Measurements from ENCODE around the gene MAFB.
A peak's percentile ranks its signal among the peaks of the same experiment; 100 is the strongest.
"Not testable (repeated sequence)": the region's sequence is repeated elsewhere in the genome, so short reads cannot be mapped to it uniquely, and the experiment has no call there.

Gene MAFB

DNA sequence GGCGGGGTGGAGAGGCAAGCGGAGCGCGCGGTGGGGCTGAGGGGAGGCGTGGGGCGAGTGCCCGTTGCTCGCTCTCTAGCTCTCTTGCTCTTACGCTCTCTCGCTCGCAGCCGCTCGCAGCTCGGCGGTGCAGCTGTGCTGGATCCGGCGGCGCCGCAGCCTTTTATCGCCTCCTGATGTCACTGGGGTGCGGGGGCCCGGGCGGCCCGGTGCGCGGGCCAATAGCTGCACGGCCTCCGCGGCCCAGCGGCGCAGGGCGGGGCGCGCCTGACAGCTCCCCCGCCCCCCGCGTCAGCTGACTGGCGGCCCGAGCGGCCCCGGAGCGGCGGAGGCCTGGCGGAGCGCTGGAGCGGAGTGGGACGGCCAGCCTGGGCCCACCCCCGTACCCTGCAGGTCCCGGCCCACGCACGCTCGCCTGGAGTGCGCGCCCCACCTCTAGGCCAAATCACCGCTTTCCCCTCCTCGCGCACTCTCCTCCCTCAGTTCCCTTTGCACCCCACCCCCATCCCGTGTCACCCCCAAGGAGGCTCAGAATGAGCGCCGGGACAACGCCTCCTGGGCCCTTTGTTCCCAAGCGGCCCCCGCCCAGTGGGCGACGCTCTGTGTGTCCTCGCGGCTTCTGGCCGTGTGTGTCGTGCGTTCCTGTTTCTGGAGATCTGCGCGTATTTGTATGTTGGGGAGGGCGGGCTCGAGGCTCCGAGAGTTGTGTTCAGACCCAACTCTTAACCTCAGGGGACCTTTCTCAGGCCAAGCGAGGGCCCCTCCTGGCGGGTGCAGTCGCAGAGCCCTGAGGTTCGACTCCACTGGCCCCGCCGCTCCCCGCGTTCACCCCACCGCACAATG is at the start of gene MAFB:
Gene MAFB (minus strand): TSS at position 137 of the 843 bp plus-strand sequence. CDS start 386 bp downstream, outside the sequence.
- DNase-seq (ENCODE audit: low read depth in 2 of 2): peak; percentile 79 to 81

DNA sequence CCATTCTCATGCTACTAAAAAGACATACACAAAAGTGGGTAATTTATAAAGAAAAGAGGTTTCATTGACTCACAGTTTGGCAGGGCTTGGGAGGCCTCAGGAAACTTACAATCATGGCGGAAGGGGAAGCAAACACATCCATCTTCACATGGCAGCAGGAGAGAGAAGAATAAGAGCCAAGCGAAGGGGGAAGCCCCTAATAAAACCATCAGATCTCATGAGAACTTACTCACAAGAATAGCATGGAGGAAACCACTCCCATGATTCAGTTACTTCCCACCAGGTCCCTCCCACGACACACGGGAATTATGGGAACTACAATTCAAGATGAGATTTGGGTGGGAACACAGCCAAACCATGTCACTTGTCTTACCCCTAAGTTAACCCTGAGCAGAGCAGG is 47.4 kb upstream of the MAFB start:
- not testable (repeated sequence) for DNase-seq (ENCODE audit: low read depth in 2 of 2)

DNA sequence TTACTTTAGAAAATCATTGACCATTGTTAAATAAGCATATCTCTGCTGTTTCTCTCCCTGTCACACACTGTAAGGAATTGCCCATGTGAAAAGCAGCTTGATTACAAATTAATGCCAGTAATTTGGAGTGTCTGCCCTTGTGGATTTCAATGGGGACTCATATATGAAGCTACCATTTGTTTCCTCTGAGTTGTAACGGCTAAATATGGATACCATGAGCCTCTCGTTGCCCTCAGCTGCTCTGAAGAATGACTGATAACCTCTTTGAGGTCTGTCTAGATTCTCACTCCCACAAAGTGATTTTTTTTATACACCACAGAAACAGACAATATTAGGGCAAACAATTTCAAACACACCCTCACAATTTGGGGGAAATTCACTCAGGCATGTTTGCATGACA is 40.0 kb upstream of the MAFB start:
- no peak for DNase-seq (ENCODE audit: low read depth in 2 of 2)

DNA sequence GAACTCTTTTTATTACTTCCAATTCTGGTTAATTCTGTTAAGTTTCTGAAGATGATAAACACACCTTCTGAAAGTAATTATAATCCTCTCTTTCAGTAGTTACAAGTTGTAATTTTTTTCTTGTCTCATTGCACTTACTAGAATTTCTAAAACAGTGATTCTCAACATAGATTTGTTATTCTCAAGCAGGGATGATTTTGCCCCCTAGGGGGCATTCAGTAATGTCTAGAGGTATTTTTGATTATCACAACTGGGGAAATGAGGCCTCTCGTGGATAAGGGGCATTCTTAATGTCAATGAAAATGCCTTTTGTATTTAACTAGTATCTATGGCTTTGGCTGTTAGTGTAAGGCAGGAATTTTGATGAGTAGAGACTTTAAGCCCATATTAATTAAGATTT is 39.4 kb upstream of the MAFB start:
- no peak for DNase-seq (ENCODE audit: low read depth in 2 of 2)

DNA sequence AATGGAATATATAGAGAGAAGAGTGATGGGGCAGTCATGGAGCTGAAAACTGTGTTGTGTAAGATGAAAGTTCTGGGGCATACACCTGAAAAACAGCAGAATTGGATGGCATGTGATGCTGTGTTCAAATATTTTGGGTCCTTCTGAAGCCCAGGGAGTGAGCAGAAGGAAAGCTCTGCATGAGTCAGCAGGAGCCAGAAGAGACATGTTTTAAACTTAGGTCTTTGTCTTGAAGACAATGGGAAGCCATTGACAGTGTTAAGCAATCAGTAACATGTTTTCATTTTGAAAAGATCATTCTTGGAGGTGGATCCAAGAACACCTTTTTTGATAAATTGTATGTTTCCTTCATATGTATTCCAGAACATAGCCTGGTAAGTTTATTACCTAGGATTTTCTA is 38.9 kb upstream of the MAFB start:
- no peak for DNase-seq (ENCODE audit: low read depth in 2 of 2)

DNA sequence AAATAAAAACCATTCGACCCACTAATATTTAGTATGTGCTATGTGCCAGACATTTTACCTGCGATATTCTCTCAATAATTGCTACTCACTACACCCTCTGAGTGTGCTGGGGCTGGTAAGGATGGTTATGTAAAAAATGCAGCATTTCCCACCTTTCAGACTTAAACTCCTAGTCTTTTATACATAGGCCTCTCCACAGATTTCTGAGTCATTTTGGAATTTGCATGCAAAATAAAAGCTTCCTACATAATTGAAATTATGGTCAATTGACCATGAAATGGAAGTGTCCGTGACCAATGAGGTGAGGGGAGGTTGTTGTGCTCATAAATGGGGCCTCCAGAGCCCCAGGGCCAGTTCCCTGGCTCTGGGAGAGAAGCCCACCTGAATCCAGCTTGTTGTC is 37.7 kb upstream of the MAFB start:
- no peak for DNase-seq (ENCODE audit: low read depth in 2 of 2)

DNA sequence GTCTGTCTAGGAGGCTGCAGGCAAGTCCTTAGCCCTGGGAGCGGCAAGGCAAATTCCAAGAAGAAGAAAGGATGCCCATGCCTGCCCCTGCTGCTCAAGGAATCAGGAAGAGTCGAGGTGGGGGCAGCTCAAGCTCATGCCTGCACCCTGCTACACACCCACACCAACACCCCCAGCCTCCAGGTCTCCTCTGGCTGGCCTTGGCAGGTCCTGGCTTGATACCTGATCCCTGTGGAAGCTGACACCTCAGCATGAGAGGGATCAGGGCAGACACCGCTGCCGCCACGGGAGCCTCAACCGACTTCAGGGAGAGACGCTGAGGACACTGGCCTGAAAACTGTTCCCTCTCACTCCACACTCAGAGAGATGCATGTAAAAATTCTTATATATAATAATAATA is 35.5 kb upstream of the MAFB start:
- DNase-seq (ENCODE audit: low read depth in 2 of 2): no peak

DNA sequence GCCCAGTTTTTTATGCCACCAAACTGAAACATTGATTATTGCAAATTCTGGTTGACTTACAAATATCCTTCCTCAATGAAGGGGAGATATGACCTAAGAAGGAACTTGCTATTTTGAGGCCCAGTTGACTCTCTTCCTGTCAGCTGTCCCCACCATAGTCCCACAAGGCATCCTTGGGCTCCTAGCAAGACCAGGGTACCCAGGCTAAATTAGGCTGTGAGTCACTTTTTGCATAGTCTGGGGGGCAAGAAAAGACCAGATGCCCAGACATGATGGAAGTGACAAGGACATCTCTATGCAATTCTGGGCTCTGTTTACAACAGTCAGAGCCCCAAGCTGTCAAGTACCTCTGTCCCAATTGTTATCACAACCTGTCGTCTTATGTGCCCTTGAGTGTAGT is 31.8 kb upstream of the MAFB start:
- DNase-seq (ENCODE audit: low read depth in 2 of 2): no peak

DNA sequence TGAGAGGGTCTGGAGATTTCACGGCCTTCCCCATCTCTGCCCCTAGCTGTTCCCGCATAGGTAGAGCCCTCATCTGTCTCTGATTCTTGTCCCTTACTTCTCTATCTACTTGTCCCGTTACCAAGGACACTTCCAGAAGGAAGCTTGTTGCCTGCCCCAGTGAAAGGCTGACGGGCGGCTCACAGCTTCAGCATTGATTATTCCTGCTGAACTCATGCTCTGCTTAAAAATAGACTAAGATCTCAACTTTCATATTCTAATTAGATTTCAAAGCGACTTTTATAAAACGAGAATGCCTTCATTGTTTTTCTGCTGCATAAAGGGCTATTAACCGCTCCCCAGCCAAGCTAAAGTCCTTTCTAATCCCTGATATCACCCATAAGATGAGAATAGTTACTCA is 31.1 kb upstream of the MAFB start:
- no peak for DNase-seq (ENCODE audit: low read depth in 2 of 2)

DNA sequence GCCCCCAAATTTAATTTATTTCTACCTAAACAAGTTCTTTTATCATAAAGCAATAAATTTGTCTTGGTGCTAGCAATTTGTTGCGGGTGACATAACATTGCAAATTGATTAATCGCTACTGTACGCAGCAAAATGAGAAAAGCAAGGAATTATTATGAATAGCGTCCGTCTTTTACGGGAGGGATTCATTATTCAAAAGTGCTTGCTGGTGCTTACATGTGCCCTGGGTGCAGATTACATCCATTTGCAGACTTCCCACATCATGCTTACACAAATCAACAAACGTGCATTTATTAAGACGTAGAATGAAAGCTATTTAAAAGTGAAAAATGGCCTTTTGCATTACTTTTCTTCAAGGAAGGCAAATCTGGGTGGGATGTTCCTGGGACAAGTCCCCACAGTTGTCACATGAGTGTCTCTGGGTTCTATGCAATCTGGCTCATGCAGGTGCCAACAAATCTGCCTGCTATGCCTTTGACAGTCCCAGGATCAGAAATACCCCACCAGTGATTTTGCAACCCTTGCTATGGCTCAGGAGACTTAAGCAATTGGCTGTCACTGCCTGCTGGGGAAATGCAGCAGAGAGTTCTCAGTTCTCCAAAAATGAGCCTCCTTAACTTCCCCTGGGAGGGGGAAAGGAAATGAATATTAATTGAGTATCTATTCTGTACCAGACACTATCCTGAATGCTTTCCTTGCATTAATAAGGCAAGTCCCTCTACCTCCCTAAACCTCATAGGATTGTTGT is 30.1 kb upstream of the MAFB start:
- no peak for DNase-seq (ENCODE audit: low read depth in 2 of 2)

DNA sequence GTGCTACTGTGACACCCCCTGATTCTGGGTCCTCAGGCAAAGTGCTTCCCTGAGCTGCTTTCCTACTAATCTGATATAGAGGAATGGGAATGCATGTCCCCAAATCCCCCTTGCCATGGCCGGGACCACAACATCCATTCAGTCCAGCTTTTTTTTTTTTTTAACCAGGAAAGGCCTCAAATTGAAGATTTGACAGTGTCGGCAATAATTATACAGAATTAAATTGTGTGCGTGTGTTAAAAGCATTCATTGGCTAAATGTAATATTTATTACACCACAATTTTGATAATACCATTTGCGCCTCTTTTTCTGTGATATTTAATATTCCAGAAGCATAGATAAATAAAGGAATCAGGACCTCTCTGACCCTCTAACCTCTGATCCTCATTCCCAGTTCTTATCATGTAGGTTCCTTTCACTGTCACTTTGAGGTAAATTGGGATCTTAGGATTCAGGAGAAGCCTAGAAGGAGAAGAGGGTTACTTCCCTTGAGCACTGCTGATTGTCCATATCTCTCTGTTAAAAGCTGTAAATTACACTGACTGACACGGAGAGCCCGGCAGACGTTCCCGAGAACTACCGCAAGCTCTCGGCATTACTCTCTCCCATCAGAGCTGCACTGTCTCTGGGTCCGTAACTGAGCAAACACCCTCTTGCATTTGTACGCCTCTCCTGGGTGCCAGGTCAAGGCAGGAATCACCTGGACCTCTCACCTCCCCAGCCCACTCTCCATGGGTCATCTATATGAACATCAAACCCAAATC is 29.4 kb upstream of the MAFB start:
- no peak for DNase-seq (ENCODE audit: low read depth in 2 of 2)

DNA sequence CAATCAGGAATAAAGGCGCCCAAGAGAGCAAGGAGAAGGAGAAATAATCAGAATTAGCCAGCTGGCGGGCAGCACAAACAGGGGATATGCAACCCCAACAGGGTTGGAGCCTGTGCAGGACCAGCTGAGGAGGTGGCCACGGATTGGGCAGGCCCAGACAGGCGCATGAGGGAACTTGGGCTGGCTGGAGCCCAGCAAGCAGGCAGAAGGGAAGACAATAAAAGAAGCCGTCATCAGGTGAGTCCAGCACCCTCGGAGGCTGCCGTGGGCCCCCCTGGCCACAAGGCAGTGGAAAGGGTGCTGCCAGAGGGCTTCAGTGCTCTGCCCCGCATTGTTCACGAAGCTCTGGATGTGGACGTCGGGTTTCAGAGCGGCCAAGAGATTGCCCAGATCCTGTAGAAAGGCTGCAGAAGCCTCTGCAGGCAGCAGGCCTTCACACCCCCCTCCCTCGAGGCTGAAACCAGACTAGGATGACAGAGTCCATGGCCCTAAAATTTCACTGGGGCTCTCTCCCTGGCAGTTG is 28.4 kb upstream of the MAFB start:
- DNase-seq (ENCODE audit: low read depth in 2 of 2): no peak

DNA sequence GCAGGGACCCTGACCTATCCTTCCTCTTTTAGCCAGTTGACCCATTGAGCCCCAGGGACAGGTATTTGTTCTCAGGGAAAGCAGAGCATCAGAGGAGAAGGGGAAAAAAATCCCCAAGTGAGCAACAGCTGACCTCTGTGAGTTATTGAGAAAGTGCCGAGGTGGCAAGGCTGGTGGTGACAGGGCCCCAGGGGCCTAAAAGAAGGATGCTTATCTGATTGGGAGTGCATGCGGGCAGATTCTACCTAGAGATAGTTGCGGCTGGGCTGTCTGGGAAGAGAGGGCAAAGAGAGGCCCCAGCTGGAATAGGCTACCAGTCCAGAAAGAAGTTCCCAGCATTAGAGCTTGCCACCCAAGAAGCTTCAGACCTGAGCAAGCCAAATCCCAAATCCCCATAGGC is 26.5 kb upstream of the MAFB start:
- DNase-seq (ENCODE audit: low read depth in 2 of 2): no peak

DNA sequence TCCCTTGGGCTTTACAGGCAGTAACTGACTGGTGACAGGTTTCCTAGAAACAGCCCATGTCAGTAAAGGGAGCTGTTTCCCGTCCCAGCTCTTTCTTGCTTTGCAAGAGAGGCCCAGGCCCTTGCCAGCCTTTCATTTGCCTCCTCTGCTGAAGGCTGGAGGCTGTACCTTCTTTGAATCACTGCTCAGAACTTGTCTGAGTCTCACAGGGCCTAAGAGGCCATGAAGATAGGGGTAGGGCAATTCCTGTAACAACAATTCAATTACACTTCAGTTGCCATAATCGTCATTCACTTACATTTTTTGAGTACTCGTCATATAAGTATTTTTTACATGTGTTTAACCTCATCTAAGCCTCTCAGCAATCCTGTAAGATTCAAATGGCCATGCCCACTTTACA is 25.9 kb upstream of the MAFB start:
- no peak for DNase-seq (ENCODE audit: low read depth in 2 of 2)

DNA sequence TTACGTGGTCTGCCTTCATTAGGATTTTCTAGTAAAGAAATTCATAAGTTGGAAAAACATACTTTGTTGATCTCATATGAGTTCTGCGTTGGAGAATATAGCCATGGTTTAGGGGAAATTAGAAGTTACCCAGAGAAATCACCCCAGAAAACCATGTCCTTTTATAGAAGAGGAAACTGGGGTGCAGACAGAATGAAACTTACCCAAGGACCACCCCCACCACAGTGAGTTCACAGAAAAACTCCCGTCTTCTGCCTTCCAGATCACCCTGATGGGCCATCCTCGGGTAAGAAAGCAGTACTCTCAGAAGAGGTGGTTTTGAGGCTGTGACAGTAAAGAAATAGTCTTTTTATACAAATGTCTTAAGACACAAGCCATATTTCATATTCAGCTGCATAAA is 25.1 kb upstream of the MAFB start:
- no peak for DNase-seq (ENCODE audit: low read depth in 2 of 2)

DNA sequence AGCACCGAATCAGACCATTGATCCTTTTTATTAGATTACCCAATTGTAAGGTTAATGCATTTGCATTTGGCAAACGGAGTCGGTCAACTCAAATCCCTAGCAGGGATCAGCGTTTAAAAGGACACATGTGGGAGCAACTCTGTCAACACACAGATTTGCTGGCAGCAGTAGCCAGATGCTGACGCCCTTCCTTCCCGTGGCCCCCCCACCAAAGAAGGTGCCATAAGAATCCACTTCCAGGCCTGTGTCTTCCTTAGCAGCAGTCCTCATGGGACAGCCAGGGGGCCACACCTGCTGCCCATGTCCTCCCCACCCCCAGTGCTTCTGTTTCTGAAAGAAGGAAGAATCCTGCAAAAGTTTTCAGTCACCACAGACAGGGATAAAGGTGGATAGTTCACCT is 24.5 kb upstream of the MAFB start:
- DNase-seq (ENCODE audit: low read depth in 2 of 2): no peak

DNA sequence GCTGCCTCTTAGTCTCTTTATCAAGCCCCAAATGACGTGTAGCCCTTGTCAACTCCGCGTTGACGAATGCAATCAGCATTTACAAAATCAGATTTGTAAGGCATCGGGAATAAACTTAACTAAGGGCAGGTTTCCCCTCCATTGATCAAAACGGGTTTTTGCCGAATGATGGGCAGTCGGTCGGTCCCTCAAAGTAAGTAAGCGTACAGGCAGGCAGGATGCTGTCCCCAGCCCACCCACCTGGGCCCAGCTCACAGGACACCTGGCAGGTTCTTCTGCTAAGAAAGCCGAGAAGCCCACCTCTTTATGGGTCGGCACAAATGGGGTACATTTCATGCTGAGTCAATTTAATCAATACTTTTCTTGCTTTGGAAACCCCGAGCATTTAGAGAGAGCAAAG is 22.0 kb upstream of the MAFB start:
- DNase-seq (ENCODE audit: low read depth in 2 of 2): no peak

DNA sequence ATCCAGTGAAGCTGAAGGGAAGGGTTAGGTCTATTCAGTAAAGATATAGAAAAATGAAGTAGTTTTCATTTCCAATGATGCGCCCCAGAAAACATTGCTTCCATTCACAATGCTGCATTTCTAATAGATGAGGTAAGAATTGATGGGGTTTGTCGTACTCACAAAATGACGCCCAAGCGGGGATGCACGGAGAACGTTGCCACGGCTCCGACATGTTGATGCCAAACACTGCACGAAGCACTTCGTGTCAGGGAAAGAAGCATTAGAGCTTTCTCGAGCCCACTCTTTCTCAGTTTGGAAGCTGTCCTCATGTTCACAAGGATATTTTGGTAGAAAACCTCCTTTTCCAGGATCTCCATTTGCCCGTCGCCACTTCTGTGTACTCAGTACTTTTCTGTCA is 21.6 kb upstream of the MAFB start:
- DNase-seq (ENCODE audit: low read depth in 2 of 2): no peak

DNA sequence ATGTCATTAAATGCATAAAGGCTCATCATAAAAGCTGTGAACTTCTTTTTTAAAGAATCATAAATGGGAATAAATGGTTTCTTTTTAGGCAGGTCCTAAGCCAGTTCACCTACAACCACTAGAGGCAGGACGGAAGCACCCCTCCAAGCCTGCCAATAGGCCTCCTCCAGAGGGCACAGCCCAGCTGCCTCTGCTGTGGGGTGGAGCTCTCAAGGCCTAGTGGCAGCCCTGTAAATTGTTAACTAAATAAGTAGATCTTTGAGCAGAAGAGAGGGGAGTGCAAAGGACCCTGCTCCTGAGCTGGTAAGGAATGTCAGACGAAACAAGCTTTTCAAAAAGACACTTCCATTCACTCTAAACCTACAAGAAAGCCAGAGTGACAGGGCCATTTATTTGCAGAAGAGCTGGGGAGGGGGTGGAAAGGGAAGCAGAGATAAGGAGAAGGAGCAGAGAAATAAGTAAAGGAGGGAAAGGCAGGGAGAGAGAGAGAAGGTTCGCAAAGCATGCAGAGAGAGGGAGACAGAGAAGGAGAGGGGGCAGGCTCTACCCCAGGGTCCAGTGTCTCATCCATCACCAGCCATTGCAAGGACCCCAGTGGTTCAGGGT is 18.0 kb upstream of the MAFB start:
- DNase-seq (ENCODE audit: low read depth in 2 of 2): no peak

DNA sequence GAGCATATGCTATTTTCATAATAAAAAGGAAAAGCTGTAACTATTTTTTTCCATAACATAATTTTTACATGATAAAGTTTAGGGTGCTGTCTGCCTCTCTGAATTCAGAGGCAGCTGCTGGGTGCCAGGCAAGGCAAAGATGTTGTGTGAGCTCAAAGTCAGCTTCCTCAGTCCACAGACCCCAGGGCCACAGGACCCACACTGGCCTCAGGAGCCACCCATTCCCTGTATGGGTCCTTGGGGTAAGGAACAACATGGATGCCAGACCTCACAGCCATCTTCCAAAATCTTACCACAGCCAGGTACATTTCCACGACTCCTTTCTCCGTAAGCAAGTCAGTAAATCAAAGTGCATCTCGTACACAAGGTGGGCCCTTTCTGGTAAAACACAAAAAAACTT is 16.4 kb upstream of the MAFB start:
- no peak for DNase-seq (ENCODE audit: low read depth in 2 of 2)

DNA sequence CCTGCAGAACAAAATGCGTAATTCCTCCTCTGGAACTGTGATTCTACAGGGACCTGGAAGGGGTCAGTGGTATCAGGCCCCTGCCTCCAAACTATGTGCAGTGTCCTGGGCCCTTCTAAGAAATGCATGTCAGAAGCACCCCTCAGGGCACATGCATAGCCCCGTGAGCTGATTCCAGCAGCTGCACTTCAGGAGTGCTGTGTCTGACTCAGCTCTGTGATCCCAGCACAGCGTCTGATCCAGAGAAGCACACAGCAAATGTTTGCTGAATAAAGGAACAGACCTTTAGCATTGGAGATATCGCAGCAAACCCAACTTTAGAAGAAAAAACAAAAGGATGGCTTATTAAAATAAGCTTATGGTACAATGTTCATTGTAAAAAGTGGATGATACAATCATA is 15.8 kb upstream of the MAFB start:
- no peak for DNase-seq (ENCODE audit: low read depth in 2 of 2)

DNA sequence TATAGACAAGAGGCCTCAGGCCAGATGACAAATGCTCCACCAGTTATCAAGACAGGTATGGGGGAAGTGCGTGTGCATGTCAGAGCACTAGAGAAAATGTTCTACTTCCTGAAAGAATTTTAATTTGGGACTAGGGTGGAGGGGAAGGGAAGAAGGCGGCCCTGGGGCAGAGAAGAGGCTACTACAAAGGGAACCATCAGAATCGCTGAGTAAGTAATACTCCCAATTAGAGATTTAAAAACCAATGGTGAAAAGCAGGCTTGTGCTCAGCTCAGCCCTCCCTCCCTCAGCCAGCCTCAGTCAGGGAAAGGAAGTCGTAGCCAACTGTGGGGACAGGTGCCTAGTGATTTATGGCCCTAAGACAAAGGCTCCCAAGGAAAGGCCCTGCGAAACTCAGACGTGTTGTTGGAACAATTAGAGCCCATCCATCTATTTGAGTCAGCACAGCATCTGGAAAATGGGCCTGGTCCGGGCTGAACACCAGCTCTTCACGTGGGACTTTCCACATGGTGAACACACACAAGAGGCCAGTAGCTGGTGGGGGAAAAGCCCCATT is 15.0 kb upstream of the MAFB start:
- no peak for DNase-seq (ENCODE audit: low read depth in 2 of 2)

All from fibroblast of skin of left quadriceps (primary cell).